ENCODE results near the gene COX18. TPM values are rescaled to one million over a fixed set of nuclear protein-coding genes. Genes with fewer than 3 reads are reported as not detected.

Gene COX18
- total RNA-seq, 4 donors from 2014 or later, result 10.9 to 20.1 (median 18.4) TPM

DNA sequence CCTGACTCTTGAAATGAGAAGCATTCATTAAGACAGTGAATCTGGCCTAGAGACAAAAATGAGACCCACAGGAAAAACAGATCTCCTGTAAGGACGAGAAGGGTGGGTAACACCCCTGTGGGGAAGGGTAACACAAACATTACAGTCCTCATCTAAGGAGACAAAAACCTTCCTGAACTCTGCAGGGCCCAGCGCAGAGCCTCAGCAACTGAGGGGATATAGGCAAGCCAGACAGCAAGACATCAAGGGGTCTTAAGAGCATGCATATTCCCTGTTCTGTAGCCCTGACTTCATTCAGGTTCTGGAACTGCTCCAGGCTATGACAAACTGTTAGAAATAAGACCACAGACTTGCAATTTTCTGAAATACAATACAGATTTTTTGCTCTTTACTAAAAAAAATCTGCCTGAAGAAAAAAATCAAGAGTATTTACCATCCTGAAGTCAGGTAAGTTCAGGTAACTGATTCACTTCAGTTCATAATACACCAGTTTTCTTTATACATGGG is 15.5 kb downstream of the COX18 start:
- in situ Hi-C loops (cut with MboI; ENCODE audit: low pct_ligation_motif_present in 1 of 4, low pct_unique_long_range_greater_than_20kb in 1 of 4, low sequenced_read_pairs in 3 of 4), result loop anchor here in 2 of 4 donors (25.0 kb wide), 1 partner anchor 208 kb away; the partner anchor contains the start of gene ANKRD17 (in 2 of the 2)
- no peaks in the 10 kb centered on the region for H3K27me3 ChIP-seq

DNA sequence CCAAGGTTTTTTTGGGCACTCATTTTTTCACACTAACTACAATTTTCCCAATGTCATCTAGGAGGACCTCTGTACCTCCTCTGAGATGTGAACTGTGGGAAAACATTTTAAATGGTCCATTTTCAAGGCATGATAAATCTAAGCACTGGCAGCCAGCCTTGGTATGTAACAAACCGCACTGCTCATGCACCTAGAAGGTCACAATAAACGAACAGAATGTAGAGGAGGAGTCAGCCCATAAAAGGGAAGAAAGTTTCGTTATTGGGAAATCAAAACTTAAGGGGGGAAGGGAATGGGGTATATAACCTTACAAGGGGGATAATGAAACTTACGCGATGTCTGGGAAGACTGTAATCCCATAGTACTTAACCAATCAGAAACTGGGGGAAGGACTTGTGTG is 16.4 kb downstream of the COX18 start:
- no peak overlapping the region for H3K27ac ChIP-seq
- no peaks in the 10 kb centered on the region for H3K9me3 ChIP-seq
- H3K4me1 ChIP-seq, result no peaks in the 10 kb centered on the region
- TF ChIP-seq, protein P1, sequence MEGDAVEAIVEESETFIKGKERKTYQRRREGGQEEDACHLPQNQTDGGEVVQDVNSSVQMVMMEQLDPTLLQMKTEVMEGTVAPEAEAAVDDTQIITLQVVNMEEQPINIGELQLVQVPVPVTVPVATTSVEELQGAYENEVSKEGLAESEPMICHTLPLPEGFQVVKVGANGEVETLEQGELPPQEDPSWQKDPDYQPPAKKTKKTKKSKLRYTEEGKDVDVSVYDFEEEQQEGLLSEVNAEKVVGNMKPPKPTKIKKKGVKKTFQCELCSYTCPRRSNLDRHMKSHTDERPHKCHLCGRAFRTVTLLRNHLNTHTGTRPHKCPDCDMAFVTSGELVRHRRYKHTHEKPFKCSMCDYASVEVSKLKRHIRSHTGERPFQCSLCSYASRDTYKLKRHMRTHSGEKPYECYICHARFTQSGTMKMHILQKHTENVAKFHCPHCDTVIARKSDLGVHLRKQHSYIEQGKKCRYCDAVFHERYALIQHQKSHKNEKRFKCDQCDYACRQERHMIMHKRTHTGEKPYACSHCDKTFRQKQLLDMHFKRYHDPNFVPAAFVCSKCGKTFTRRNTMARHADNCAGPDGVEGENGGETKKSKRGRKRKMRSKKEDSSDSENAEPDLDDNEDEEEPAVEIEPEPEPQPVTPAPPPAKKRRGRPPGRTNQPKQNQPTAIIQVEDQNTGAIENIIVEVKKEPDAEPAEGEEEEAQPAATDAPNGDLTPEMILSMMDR (IDR thresholded peaks at IDR 0.05), result no peak
- TF ChIP-seq POLR2AphosphoS5 (IDR thresholded peaks at IDR 0.05), result no peak
- TF ChIP-seq POLR2A (IDR thresholded peaks at IDR 0.05), result no peak
- TF ChIP-seq EP300 (IDR thresholded peaks at IDR 0.05; ENCODE audit: low read depth), result no peak
- peaks cover 0 to 24% (median 12%) of the 10 kb centered on the region in 4 donors for H3K36me3 ChIP-seq
- WGBS, 2 donors (ENCODE audit: low coverage in 1 of 2), result 77 to 78% methylated on average over 5 of the region's 5 CpGs
- H3K4me3 ChIP-seq, result no peak overlapping the region
- intact Hi-C loops (cut with DNase I; ENCODE audit: low total_unique reads) (no loop called here), in situ Hi-C loops (cut with MboI; ENCODE audit: low pct_ligation_motif_present in 1 of 4, low pct_unique_long_range_greater_than_20kb in 1 of 4, low sequenced_read_pairs in 3 of 4) (loop anchor here in 2 of 4 donors (25.0 kb wide), 1 partner anchor 209 kb away; the partner anchor contains the start of gene ANKRD17 (in 2 of the 2))
- DNase-seq, result no peak
- no peaks in the 10 kb centered on the region for H3K27me3 ChIP-seq

More for the DNA sequence above, 15.5 kb downstream of the COX18 start:
- Histone ChIP-seq H3K4me3 (no peak overlapping the region), H3K36me3 (peaks cover 0 to 32% (median 16%) of the 10 kb centered on the region in 4 donors), H3K27ac (no peak overlapping the region), H3K9me3 (no peaks in the 10 kb centered on the region), H3K4me1 (no peaks in the 10 kb centered on the region)
- no peak for DNase-seq
- WGBS, 2 donors (ENCODE audit: low coverage in 1 of 2), result 50 to 84% methylated on average over 1 to 2 of the region's 2 CpGs
- TF ChIP-seq, protein P1 (IDR thresholded peaks at IDR 0.05), result no peak
- TF ChIP-seq POLR2AphosphoS5 (IDR thresholded peaks at IDR 0.05), result no peak
- no peak for TF ChIP-seq POLR2A (IDR thresholded peaks at IDR 0.05)
- no peak for TF ChIP-seq EP300 (IDR thresholded peaks at IDR 0.05; ENCODE audit: low read depth)
- intact Hi-C loops (cut with DNase I; ENCODE audit: low total_unique reads), result no loop called here

DNA sequence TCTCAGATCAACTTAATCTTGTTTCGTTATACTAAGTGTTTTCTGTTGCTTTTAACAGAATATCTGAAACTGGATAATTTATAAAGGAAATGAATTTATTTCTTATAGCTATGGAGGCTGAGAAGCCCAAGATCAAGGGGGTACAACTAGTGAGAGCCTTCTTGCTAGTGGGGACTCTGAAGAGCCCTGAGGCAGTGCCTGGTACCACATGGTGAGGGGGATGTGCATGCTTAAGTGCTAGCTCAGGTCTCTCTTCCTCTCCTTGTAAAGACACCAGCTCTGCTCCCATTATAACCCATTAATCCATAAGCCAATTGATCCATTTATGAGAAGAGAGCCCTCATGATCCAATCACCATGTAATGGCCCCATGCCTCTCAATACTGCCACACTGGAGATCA is 17.9 kb downstream of the COX18 start:
- Histone ChIP-seq H3K4me1 (no peaks in the 10 kb centered on the region), H3K4me3 (no peak overlapping the region), H3K9me3 (no peaks in the 10 kb centered on the region), H3K27ac (no peak overlapping the region), H3K27me3 (no peaks in the 10 kb centered on the region), H3K36me3 (peaks cover 0 to 12% (median 5%) of the 10 kb centered on the region in 4 donors)
- in situ Hi-C loops (cut with MboI; ENCODE audit: low pct_ligation_motif_present in 1 of 4, low pct_unique_long_range_greater_than_20kb in 1 of 4, low sequenced_read_pairs in 3 of 4) (loop anchor here in 2 of 4 donors (25.0 kb wide), 1 partner anchor 211 kb away; the partner anchor contains the start of gene ANKRD17 (in 2 of the 2)), intact Hi-C loops (cut with DNase I; ENCODE audit: low total_unique reads) (no loop called here)
- WGBS, 2 donors (ENCODE audit: low coverage in 1 of 2), result 97 to 100% methylated on average over 1 of the region's 1 CpG
- TF ChIP-seq EP300 (IDR thresholded peaks at IDR 0.05; ENCODE audit: low read depth) (no peak), POLR2A (IDR thresholded peaks at IDR 0.05) (no peak)
- TF ChIP-seq, protein P1 (IDR thresholded peaks at IDR 0.05), result no peak
- DNase-seq, result no peak

DNA sequence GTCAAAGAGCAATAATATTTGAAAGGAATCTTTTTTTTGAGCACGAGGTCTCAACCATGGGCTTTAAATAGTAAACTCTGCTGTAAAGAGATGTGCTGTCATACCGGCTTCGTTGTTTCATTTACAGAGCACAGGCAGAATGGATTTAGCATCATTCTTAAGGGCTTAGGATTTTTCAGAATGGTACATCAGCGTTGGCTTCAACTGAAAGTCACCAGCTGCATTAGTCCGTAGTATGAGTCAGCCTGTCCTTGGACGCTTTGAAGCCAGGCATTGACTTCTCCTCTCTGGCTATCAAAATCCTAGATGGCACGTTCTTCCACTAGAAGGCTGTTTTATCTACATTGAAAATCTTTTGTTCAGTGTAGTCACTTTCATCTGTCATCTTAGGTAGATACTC is 23.6 kb downstream of the COX18 start:
- H3K27ac ChIP-seq, result no peak overlapping the region
- no peak for TF ChIP-seq POLR2A (IDR thresholded peaks at IDR 0.05)
- no peaks in the 10 kb centered on the region for H3K9me3 ChIP-seq
- DNase-seq, result no peak
- no peaks in the 10 kb centered on the region for H3K4me1 ChIP-seq
- no peaks in the 10 kb centered on the region for H3K27me3 ChIP-seq
- WGBS, 2 donors (ENCODE audit: low coverage in 1 of 2), result 82 to 88% methylated on average over 7 of the region's 7 CpGs
- H3K36me3 ChIP-seq, result no peaks in the 10 kb centered on the region
- no peak overlapping the region for H3K4me3 ChIP-seq
- intact Hi-C loops (cut with DNase I; ENCODE audit: low total_unique reads), result no loop called here
- in situ Hi-C loops (cut with MboI; ENCODE audit: low pct_ligation_motif_present in 1 of 4, low pct_unique_long_range_greater_than_20kb in 1 of 4, low sequenced_read_pairs in 3 of 4), result no loop called here

DNA sequence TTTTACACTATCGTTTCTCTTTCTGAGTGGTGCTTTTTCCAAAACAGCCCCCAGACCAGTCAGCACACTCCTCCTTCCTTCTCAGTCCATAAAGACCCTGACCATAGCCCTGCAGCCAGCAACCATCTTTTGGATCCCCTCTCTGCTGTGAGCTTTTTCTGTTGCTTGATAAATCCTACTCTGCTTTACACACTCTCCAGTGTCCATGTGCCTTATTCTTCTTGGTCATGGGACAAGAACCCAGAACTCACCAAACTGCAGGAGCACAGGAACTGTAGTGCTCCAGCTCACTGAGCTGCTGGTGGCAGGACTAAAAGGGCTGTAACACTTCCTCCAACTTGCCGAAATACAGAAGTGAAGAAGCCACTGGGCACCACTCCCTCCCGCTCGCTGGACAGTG is 32.5 kb downstream of the COX18 start:
- Histone ChIP-seq H3K36me3 (no peaks in the 10 kb centered on the region), H3K27ac (no peak overlapping the region), H3K4me1 (no peaks in the 10 kb centered on the region), H3K27me3 (no peaks in the 10 kb centered on the region), H3K9me3 (peaks cover 0 to 7% of the 10 kb centered on the region in 2 donors), H3K4me3 (no peak overlapping the region)
- WGBS, 2 donors (ENCODE audit: low coverage in 1 of 2), result 83 to 100% methylated on average over 1 to 4 of the region's 4 CpGs
- intact Hi-C loops (cut with DNase I; ENCODE audit: low total_unique reads), result no loop called here
- TF ChIP-seq POLR2A (IDR thresholded peaks at IDR 0.05) (no peak), POLR2AphosphoS5 (IDR thresholded peaks at IDR 0.05) (no peak), EP300 (IDR thresholded peaks at IDR 0.05; ENCODE audit: low read depth) (no peak)
- TF ChIP-seq, protein P1 (IDR thresholded peaks at IDR 0.05), result no peak
- no peak for DNase-seq
- in situ Hi-C loops (cut with MboI; ENCODE audit: low pct_ligation_motif_present in 1 of 4, low pct_unique_long_range_greater_than_20kb in 1 of 4, low sequenced_read_pairs in 3 of 4), result no loop called here

All from transverse colon (tissue), 4 donors.